H1 (cell line): ENCODE measurements around the gene PPIL6. TPM values are rescaled to one million over a fixed set of nuclear protein-coding genes. Genes with fewer than 3 reads are reported as not detected.

Experiments used
- CTCF ChIA-PET: fragments of 300-600 bp; sonication (Branson Sonifier 250); formaldehyde crosslinking; loops from one replicate; lab custom pipeline; 2021; ENCODE audit not compliant: partially characterized antibody; lab: Charles Lee
- POLR2A ChIA-PET: fragments of 300-600 bp; sonication (Branson Sonifier 250); formaldehyde crosslinking; loops from one replicate; lab custom pipeline; 2021; ENCODE audit warnings: inconsistent platforms; ENCODE audit not compliant: partially characterized antibody; lab: Charles Lee
- DNase-seq, 2 experiments: peaks; one replicate each; pipeline versions ENCODE4 v3.0.0 to v3.0.0-alpha.2; 2010 to 2022; ENCODE audit warnings: low spot score in 2 of 2, low read depth in 1 of 2, mixed read lengths in 1 of 2
- FAIRE-seq: peaks from 2 replicates; lab custom pipeline; 2011; peaks lifted over from hg19 to GRCh38; lab: Jason Lieb, UNC
- H2AFZ ChIP-seq: 2 replicates; pipeline ENCODE4 v1.8.1; 2012; ENCODE audit warnings: low read length, inconsistent platforms
- H2AK5ac ChIP-seq: 2 replicates; pipeline ENCODE4 v1.6.1; 2013; ENCODE audit warnings: low read depth, low read length
- H2BK120ac ChIP-seq: replicated peaks from 2 replicates; pipeline ENCODE3; 2013; ENCODE audit warnings: low read depth, low read length, inconsistent platforms
- H2BK12ac ChIP-seq: 2 replicates; pipeline ENCODE4 v1.6.1; 2013; ENCODE audit warnings: low read depth, low read length
- H2BK15ac ChIP-seq: 2 replicates; pipeline ENCODE4 v1.6.1; 2013; ENCODE audit warnings: low read length
- H2BK20ac ChIP-seq: 2 replicates; pipeline ENCODE4 v1.6.1; 2013; ENCODE audit warnings: low read length
- H2BK5ac ChIP-seq: 2 replicates; pipeline ENCODE4 v1.6.1; 2013; ENCODE audit warnings: low read depth, low read length
- H3K14ac ChIP-seq: 2 replicates; pipeline ENCODE4 v1.6.1; 2013; ENCODE audit warnings: inconsistent platforms; ENCODE audit not compliant: insufficient read length
- H3K18ac ChIP-seq: 2 replicates; pipeline ENCODE4 v1.6.1; 2013; ENCODE audit warnings: low read length; ENCODE audit errors: extremely low read depth
- H3K23ac ChIP-seq: 2 replicates; pipeline ENCODE4 v1.6.1; 2013; ENCODE audit warnings: inconsistent platforms; ENCODE audit not compliant: insufficient read length
- H3K23me2 ChIP-seq: 2 replicates; pipeline ENCODE4 v1.6.1; 2013; ENCODE audit warnings: low read depth, low read length
- H3K27ac ChIP-seq: 2 replicates; pipeline ENCODE4 v1.6.1; 2011; ENCODE audit warnings: low read depth, low read length, inconsistent platforms
- H3K27me3 ChIP-seq, 4 experiments: replicated peaks in 1 of 4; 1 replicate in 1 of 4; 2 replicates in 3 of 4; pipeline versions ENCODE4 v1.6.1 to v1.8.1; 2011 to 2013; ENCODE audit warnings: low read length in 3 of 4, mild to moderate bottlenecking in 3 of 4, inconsistent platforms in 2 of 4, mixed read lengths in 2 of 4, moderate library complexity in 1 of 4; ENCODE audit not compliant: control insufficient read depth in 3 of 4, insufficient read depth in 3 of 4; ENCODE audit errors: extremely low read depth in 1 of 4
- H3K36me3 ChIP-seq, 4 experiments: 2 replicates each; pipeline versions ENCODE4 v1.6.1 to v1.8.1; 2011 to 2013; ENCODE audit warnings: mild to moderate bottlenecking in 4 of 4, low read length in 3 of 4, moderate library complexity in 2 of 4, control low read depth in 1 of 4, inconsistent platforms in 1 of 4; ENCODE audit not compliant: insufficient read depth in 4 of 4, control insufficient read depth in 2 of 4
- H3K4ac ChIP-seq: replicated peaks from 2 replicates; pipeline ENCODE3; 2013; ENCODE audit warnings: low read length, low read depth, mixed read lengths, inconsistent platforms; ENCODE audit not compliant: insufficient read length
- H3K4me1 ChIP-seq, 4 experiments: replicated peaks in 1 of 4; 1 replicate in 1 of 4; 2 replicates in 3 of 4; pipeline versions ENCODE4 v1.6.1 to v1.8.1; 2011 to 2013; ENCODE audit warnings: low read length in 3 of 4, inconsistent platforms in 2 of 4, mixed read lengths in 1 of 4; ENCODE audit not compliant: insufficient read depth in 4 of 4, control insufficient read depth in 3 of 4
- H3K4me2 ChIP-seq, 2 experiments: 2 replicates each; pipeline versions ENCODE4 v1.6.1 to v1.8.1; 2011 to 2013; ENCODE audit warnings: low read depth in 2 of 2, low read length in 2 of 2, control low read depth in 1 of 2, inconsistent platforms in 1 of 2, mild to moderate bottlenecking in 1 of 2; ENCODE audit not compliant: insufficient read depth in 1 of 2
- H3K4me3 ChIP-seq, 4 experiments: fragments of 200-600, 300-600 bp in 1 of 4; sonication (generic), shearing (Covaris generic), sonication (Bioruptor Twin) in 1 of 4; 2 replicates each; pipeline versions ENCODE4 v1.5.1 to v1.8.1; 2011 to 2016; ENCODE audit warnings: low read length in 4 of 4, low read depth in 3 of 4, control low read depth in 2 of 4, inconsistent platforms in 2 of 4, mild to moderate bottlenecking in 2 of 4, mixed read lengths in 1 of 4, moderate library complexity in 1 of 4; ENCODE audit not compliant: insufficient read depth in 2 of 4; ENCODE audit errors: extremely low read depth in 1 of 4
- H3K56ac ChIP-seq: replicated peaks from 2 replicates; pipeline ENCODE3; 2013; ENCODE audit warnings: low read depth, mild to moderate bottlenecking, mixed read lengths, low read length, inconsistent platforms; ENCODE audit not compliant: insufficient read length
- H3K79me1 ChIP-seq: 2 replicates; pipeline ENCODE4 v1.6.1; 2013; ENCODE audit warnings: low read depth, low read length, control low read depth
- H3K79me2 ChIP-seq, 2 experiments: 2 replicates each; pipeline versions ENCODE4 v1.6.1 to v1.8.1; 2012 to 2013; ENCODE audit warnings: low read length in 2 of 2, mild to moderate bottlenecking in 2 of 2, inconsistent platforms in 1 of 2; ENCODE audit not compliant: insufficient read depth in 2 of 2, control insufficient read depth in 1 of 2
- H3K9ac ChIP-seq, 4 experiments: replicated peaks in 1 of 4; 1 replicate in 1 of 4; 2 replicates in 3 of 4; pipeline versions ENCODE4 v1.6.1 to v1.8.1; 2011 to 2013; ENCODE audit warnings: low read depth in 3 of 4, low read length in 3 of 4, control low read depth in 2 of 4, mild to moderate bottlenecking in 2 of 4, moderate library complexity in 2 of 4, inconsistent platforms in 1 of 4; ENCODE audit errors: extremely low read depth in 1 of 4
- H3K9me3 ChIP-seq, 2 experiments: 2 replicates each; pipeline versions ENCODE4 v1.6.1 to v1.8.1; 2012 to 2013; ENCODE audit warnings: mild to moderate bottlenecking in 2 of 2, moderate library complexity in 2 of 2, control low read depth in 1 of 2, inconsistent platforms in 1 of 2, low read depth in 1 of 2, low read length in 1 of 2, mixed read lengths in 1 of 2; ENCODE audit not compliant: insufficient read depth in 2 of 2
- H4K20me1 ChIP-seq, 2 experiments: replicated peaks in 1 of 2; 2 replicates each; pipeline versions ENCODE3 to v1.8.1; 2011 to 2013; ENCODE audit warnings: inconsistent platforms in 2 of 2, low read length in 2 of 2, mild to moderate bottlenecking in 1 of 2; ENCODE audit not compliant: insufficient read depth in 2 of 2, control insufficient read depth in 1 of 2
- H4K5ac ChIP-seq: 2 replicates; pipeline ENCODE4 v1.6.1; 2013; ENCODE audit warnings: low read length, low read depth, mixed read lengths, inconsistent platforms; ENCODE audit not compliant: insufficient read length
- H4K8ac ChIP-seq: 2 replicates; pipeline ENCODE4 v1.8.0; 2013; ENCODE audit warnings: mild to moderate bottlenecking, moderate library complexity, low read length, inconsistent platforms; ENCODE audit not compliant: insufficient read depth; ENCODE audit errors: extremely low read depth
- H4K91ac ChIP-seq: replicated peaks from 2 replicates; pipeline ENCODE3; 2013; ENCODE audit warnings: low read length, mixed read lengths, inconsistent platforms; ENCODE audit not compliant: insufficient read length
- CHD1 ChIP-seq: IDR thresholded peaks from 2 replicates; pipeline ENCODE4 v1.6.1; 2012; ENCODE audit warnings: low read depth, low read length, improper control_type of control experiment
- CHD2 ChIP-seq: IDR thresholded peaks from 2 replicates; pipeline ENCODE4 v1.6.1; 2012; ENCODE audit warnings: low read length, improper control_type of control experiment
- EZH2 ChIP-seq: fragments of 200-600 bp; sonication (generic); IDR thresholded peaks from 2 replicates; pipeline ENCODE4 v1.7.1; 2012; ENCODE audit warnings: low read depth, mild to moderate bottlenecking, moderate library complexity, low read length, inconsistent platforms; ENCODE audit not compliant: severe bottlenecking
- GTF2F1 ChIP-seq: IDR thresholded peaks from 2 replicates; pipeline ENCODE4 v1.6.1; 2012; ENCODE audit warnings: low read depth, low read length, improper control_type of control experiment, borderline replicate concordance
- MAFK ChIP-seq: IDR thresholded peaks from 2 replicates; pipeline ENCODE4 v1.6.1; 2012; ENCODE audit warnings: low read depth, mild to moderate bottlenecking, improper control_type of control experiment, low read length
- SIX5 ChIP-seq: IDR thresholded peaks from 2 replicates; pipeline ENCODE4 v1.6.1; 2011; ENCODE audit warnings: mild to moderate bottlenecking, low read depth, low read length
- SP4 ChIP-seq: IDR thresholded peaks from 2 replicates; pipeline ENCODE4 v1.6.1; 2012; ENCODE audit warnings: low read length, inconsistent platforms
- WGBS, 2 experiments: shearing (Covaris generic) in 1 of 2; methylation state at CpG; one replicate each; pipeline versions ENCODE4 v1.1.6 to v1.1.7; 2013 to 2015; ENCODE audit warnings: low lambda C conversion rate in 2 of 2, mixed read lengths in 2 of 2, inconsistent platforms in 1 of 2, low coverage in 1 of 2, missing lambda C conversion rate in 1 of 2; ENCODE audit not compliant: insufficient replicate concordance in 2 of 2, insufficient coverage in 1 of 2, insufficient read length in 1 of 2; ENCODE audit errors: extremely low coverage in 1 of 2, missing lambda C conversion rate in 1 of 2; 5-methylcytosine and 5-hydroxymethylcytosine counted together
- polyA plus RNA-seq, 7 experiments: library from polyadenylated mRNA; depleted of rRNA in 3 of 7; stranded (reverse) in 5 of 7; unstranded in 2 of 7; fragments of >200 nt in 5 of 7; fragments of 200-250 nt in 2 of 7; gene quantifications; 1 replicate in 5 of 7; 2 replicates in 1 of 7; 4 replicates in 1 of 7; pipeline versions ENCODE4 v1.2.1 to v1.2.3, GENCODE V29; 2011 to 2013; ENCODE audit warnings: missing spikeins in 2 of 7, mixed read lengths in 2 of 7
- total RNA-seq: library from RNA; stranded (reverse); fragmentation: NEBNext Ultra II Directional; extraction: Animal tissue kit (Norgen Biotek cat#: 25700); gene quantifications from 2 replicates; pipeline ENCODE4 v1.2.1, GENCODE V29; 2021
- TF ChIP-seq, protein P1 (sequence below), 3 experiments: IDR thresholded peaks; 1 replicate in 2 of 3; 2 replicates in 1 of 3; pipeline versions ENCODE4 v1.5.1 to v1.6.1; 2011; ENCODE audit warnings: low read length in 3 of 3, mild to moderate bottlenecking in 3 of 3, inconsistent platforms in 2 of 3, low read depth in 1 of 3, moderate library complexity in 1 of 3; ENCODE audit not compliant: insufficient read depth in 1 of 3; ENCODE audit errors: control extremely low read depth in 1 of 3
- TF ChIP-seq, protein P2 (sequence below): IDR thresholded peaks from 2 replicates; pipeline ENCODE4 v1.6.1; 2012; ENCODE audit warnings: inconsistent platforms

Gene PPIL6
- total and polyA plus RNA-seq, 2 of the 8 experiments (the other 6 are each of a cell fraction or from before 2014, with no cell fraction given) = 0.42 to 1.3 TPM

DNA sequence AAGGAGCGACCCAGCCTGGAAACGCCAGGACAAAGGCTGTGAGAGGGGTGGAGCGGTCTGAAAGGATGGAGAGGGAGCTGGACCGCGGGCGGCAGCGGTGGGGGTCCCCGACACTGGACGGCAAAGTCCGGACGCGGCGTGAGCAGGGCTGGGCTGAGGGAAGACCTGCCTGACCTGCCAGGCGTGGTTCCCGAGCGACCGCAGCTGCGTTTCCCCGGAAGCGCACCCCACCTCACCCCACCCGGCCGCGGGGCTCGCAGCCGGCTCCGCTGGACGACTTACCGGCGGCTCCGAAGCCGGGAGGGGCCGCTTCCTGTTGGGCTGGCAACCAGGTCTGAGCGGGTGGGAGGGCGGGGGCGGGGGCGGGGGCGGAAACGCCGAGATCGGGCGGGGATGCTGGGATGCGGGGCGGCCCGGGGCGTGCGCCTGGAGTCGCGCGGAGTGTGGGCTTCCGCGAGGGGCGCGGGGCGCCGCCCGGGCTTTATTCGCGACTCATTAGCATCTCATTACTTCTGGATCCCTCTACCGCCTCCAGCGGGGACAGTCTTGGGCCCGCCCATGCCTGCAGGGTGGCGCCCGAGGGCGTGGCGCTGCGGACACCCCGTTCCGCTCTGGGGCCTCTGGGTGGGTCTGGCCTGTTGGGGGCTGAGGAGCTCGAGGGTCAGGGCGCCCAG is 15.1 kb upstream of the PPIL6 start, which contains the start of gene MICAL1:
Gene MICAL1, minus strand, starts transcription at position 336 of the 674 bp plus-strand sequence. CDS start 1,576 bp downstream, outside the sequence.
- no peak within 1 kb of the TSS for H3K56ac ChIP-seq
- H3K4me1 ChIP-seq = peaks cover 4 to 17% (median 11%) of the 10 kb centered on the region in 4 experiments
- no peaks in the 10 kb centered on the region for H4K20me1 ChIP-seq
- peak within 1 kb of the TSS; percentile 73 for H3K18ac ChIP-seq
- H4K5ac ChIP-seq = peak within 1 kb of the TSS; percentile 46
- peak within 1 kb of the TSS; percentile 47 for H3K4ac ChIP-seq
- peaks cover 0 to 16% (median 8%) of the 10 kb centered on the region in 4 experiments; a peak in 5 of 8 replicates for H3K36me3 ChIP-seq
- H3K79me2 ChIP-seq = no peaks in the 10 kb centered on the region; a peak in 1 of 4 replicates
- no peak within 1 kb of the TSS for H3K23ac ChIP-seq
- H2AK5ac ChIP-seq = no peak within 1 kb of the TSS
- no peak within 1 kb of the TSS for H3K14ac ChIP-seq
- CTCF ChIA-PET = interaction anchor here (0.8 to 7.5 kb wide), 4 partner anchors 12 to 597 kb away, joined by 3 to 63 read pairs (median 6); partner anchors contain the start of genes PPIL6 and SMPD2
- no peak within 1 kb of the TSS for H2BK20ac ChIP-seq
- FAIRE-seq (no peak), DNase-seq (peak in 1 of 2 experiments; percentile 84)
- peak within 1 kb of the TSS; percentile 20; the same call in 1 of the 2 replicates for H2AFZ ChIP-seq
- H2BK15ac ChIP-seq = no peak within 1 kb of the TSS; the same call in 1 of the 2 replicates
- H4K8ac ChIP-seq = peak within 1 kb of the TSS; percentile 79
- H2BK120ac ChIP-seq = no peak within 1 kb of the TSS
- peak within 1 kb of the TSS; percentile 16 to 71 (median 57); a peak in 6 of 7 replicates for H3K9ac ChIP-seq
- H2BK12ac ChIP-seq = no peak within 1 kb of the TSS
- H3K27me3 ChIP-seq = no peaks in the 10 kb centered on the region
- H2BK5ac ChIP-seq = peak within 1 kb of the TSS; percentile 86; the same call in 1 of the 2 replicates
- peak within 1 kb of the TSS; percentile 87 to 88 for H3K4me2 ChIP-seq
- H4K91ac ChIP-seq = peak within 1 kb of the TSS; percentile 86
- POLR2A ChIA-PET = interaction anchor here (0.5 to 7.5 kb wide), 9 partner anchors 9 to 104 kb away, joined by 3 to 85 read pairs (median 3); partner anchors contain the start of genes PPIL6 and SMPD2
- no peaks in the 10 kb centered on the region for H3K9me3 ChIP-seq
- H3K27ac ChIP-seq = no peak within 1 kb of the TSS
- H3K23me2 ChIP-seq = peaks cover 8% of the 10 kb centered on the region
- no peaks in the 10 kb centered on the region; the same call in 1 of the 2 replicates for H3K79me1 ChIP-seq
- 0% methylated on average over 29 of the region's 70 CpGs; no CpG with 5 or more reads in 1 of the 2 experiments for WGBS, 2 experiments
- peak within 1 kb of the TSS; percentile 60 to 91 (median 84) for H3K4me3 ChIP-seq
- no peak for TF ChIP-seq CHD1
- TF ChIP-seq, protein P1, sequence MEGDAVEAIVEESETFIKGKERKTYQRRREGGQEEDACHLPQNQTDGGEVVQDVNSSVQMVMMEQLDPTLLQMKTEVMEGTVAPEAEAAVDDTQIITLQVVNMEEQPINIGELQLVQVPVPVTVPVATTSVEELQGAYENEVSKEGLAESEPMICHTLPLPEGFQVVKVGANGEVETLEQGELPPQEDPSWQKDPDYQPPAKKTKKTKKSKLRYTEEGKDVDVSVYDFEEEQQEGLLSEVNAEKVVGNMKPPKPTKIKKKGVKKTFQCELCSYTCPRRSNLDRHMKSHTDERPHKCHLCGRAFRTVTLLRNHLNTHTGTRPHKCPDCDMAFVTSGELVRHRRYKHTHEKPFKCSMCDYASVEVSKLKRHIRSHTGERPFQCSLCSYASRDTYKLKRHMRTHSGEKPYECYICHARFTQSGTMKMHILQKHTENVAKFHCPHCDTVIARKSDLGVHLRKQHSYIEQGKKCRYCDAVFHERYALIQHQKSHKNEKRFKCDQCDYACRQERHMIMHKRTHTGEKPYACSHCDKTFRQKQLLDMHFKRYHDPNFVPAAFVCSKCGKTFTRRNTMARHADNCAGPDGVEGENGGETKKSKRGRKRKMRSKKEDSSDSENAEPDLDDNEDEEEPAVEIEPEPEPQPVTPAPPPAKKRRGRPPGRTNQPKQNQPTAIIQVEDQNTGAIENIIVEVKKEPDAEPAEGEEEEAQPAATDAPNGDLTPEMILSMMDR (IDR thresholded peaks at IDR 0.05; ENCODE audit: control extremely low read depth in 1 of 3, insufficient read depth in 1 of 3, low read depth in 1 of 3, low read length in 3 of 3) = peak in 2 of 3 experiments; percentile 15 to 17; a peak in 2 of 4 replicates
- TF ChIP-seq CHD2 = no peak
- no peak for TF ChIP-seq EZH2
- TF ChIP-seq SIX5 = no peak
- TF ChIP-seq, protein P2, sequence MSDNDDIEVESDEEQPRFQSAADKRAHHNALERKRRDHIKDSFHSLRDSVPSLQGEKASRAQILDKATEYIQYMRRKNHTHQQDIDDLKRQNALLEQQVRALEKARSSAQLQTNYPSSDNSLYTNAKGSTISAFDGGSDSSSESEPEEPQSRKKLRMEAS = no peak
- no peak for TF ChIP-seq SP4
- TF ChIP-seq MAFK = no peak
- TF ChIP-seq GTF2F1 = no peak
